HG02981 (cell line): ENCODE results near the gene FUOM.

ENCODE experiments used
- ATAC-seq: cut with Tn5 transposase; IDR thresholded peaks from one replicate; pipeline ENCODE4 v1.9.1; 2021; ENCODE audit warnings: mild to moderate bottlenecking, moderate library complexity; ENCODE audit not compliant: unreplicated experiment

Gene FUOM

GRCh38 chr10:133315847-133316246 is 42.0 kb downstream of the FUOM start:
- no peak for ATAC-seq

- ATAC-seq, result no peak
Measured at GRCh38 chr10:133314911-133315310, 42.9 kb downstream of the FUOM start.

- ATAC-seq, result no peak
Measured at GRCh38 chr10:133313192-133313591, 44.6 kb downstream of the FUOM start.

GRCh38 chr10:133312769-133313145 is 45.1 kb downstream of the FUOM start:
- ATAC-seq, result no peak

DNA sequence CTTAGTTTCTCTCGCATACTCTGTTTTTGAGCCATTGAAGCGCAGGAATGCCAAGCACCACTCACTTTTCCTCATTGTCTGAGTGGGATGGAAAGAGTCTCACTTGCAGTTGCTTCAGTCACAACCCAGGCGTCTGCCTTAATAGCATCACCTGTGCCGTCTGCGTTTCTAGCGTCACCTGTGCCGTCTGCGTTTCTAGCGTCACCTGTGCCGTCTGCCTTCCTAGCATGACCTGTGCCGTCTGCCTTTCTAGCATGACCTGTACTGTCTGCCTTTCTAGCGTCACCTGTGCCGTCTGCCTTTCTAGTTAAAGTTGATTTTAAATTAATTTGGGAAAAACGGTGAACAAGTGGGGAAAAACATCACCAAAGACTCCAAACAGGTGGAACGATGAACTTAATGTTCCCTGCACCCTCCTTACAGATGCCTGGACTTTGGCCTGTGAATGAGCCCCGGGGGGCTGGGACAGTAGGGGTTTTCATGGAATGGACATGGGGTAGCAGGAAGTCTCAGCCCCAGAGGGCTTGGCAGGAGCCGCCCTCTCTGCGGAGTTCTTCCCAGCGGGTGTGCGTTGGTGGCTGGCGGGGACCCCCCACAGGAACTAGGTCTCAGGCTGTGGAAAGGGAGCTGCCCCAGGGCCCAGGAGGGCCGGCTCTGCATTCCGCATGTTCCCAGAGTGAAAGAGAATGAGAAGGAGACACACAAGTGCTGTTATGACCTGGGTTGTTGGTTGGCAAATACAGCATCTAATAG is 45.6 kb downstream of the FUOM start:
- no peak for ATAC-seq

GRCh38 chr10:133311570-133311969 is 46.2 kb downstream of the FUOM start:
- no peak for ATAC-seq

GRCh38 chr10:133310789-133311188 is 47.0 kb downstream of the FUOM start:
- ATAC-seq, result no peak

- ATAC-seq, result no peak
Measured at GRCh38 chr10:133310399-133310755, 47.4 kb downstream of the FUOM start.

GRCh38 chr10:133309720-133310398 is 48.0 kb downstream of the FUOM start:
- no peak for ATAC-seq

DNA sequence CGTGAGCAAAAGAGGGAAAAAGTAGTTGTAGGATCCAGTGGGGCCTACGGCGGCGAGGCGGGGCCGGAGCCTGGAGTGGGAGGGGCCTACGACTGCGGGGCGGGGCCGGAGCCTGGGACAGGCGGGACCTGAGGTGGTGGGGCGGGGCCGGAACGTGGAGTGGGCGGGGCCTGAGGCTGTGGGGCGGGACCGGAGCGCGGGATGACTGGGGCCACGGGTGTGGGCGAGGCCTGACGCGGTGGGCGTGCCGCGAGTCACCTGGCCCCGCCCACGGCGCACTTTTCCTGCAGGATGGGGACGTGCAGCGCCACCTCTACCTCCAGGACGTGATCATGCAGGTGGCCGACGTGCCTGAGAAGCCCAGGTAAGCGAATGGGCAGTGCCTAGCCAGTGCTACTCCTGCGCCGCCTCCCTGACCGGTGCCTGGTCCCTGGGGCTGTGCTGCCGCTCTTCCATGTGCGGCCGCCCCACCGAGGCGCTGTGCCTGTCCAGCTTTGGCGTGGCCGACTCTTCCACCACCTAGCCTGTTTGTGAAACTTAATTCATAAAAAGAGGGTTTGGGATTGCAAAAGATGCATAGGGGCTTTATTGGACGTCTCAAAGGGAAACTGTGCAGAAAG is 48.6 kb downstream of the FUOM start:
- peak; percentile 53 for ATAC-seq

- peak; percentile 68 for ATAC-seq
Measured at GRCh38 chr10:133308421-133309099, 49.3 kb downstream of the FUOM start, which contains the start of the genes TUBGCP2 and ZNF511. Gene TUBGCP2 (minus strand): TSS chr10:133308872. CDS start chr10:133302941, 5,931 bp downstream. Gene ZNF511 (plus strand): TSS chr10:133308914. CDS start chr10:133308944, 30 bp downstream.

- peak; percentile 39 for ATAC-seq
Measured at GRCh38 chr10:133307776-133308420, 49.9 kb downstream of the FUOM start.

GRCh38 chr10:133306941-133307379 is 50.9 kb downstream of the FUOM start:
- ATAC-seq, result no peak

DNA sequence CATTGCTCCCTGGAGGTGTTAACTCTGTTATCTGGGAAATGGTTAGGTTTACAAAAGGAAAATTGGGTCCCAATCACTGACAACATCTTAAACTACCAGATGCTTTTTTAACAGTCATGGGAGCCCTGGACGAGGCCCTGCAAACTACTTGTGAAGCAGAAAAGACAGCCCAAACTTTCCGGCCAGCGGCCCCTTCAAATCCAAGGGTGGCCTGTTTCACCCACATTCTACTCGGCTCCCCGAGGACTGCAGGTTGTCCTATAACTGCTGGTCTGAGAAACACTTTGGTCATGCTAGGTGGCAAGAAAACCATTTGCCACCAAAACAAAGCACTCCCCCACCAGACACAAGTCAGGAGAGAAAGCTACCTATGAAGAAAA is 51.7 kb downstream of the FUOM start:
- ATAC-seq, result no peak
